Calu3 (cell line): ENCODE results near the gene NECTIN4. TPM values are rescaled to one million over a fixed set of nuclear protein-coding genes. Genes with fewer than 3 reads are reported as not detected.

Experiments
- BruUV-seq: library from RNA; stranded (reverse); fragments of 400-500 nt; replicated peaks from 2 replicates; lab custom pipeline; 2021; lab: Mats Ljungman, UMichigan
- CTCF ChIA-PET: fragments of 300-600 bp; sonication (Branson Sonifier 250); formaldehyde crosslinking; loops from one replicate; lab custom pipeline; 2022; ENCODE audit warnings: antibody characterized with exemption; lab: Charles Lee
- DNase-seq: peaks from one replicate; pipeline ENCODE4 v3.0.0; 2022
- H3K27ac Mint-ChIP-seq: one replicate; pipeline ENCODE4 v1.8.0; 2022; ENCODE audit warnings: mixed read lengths; ENCODE audit not compliant: unreplicated experiment
- H3K27me3 Mint-ChIP-seq: one replicate; pipeline ENCODE4 v1.8.0; 2022; ENCODE audit warnings: mixed read lengths; ENCODE audit not compliant: unreplicated experiment
- H3K36me3 Mint-ChIP-seq: one replicate; pipeline ENCODE4 v1.8.0; 2022; ENCODE audit warnings: mild to moderate bottlenecking, moderate library complexity, mixed read lengths; ENCODE audit not compliant: insufficient read depth, unreplicated experiment
- H3K4me1 Mint-ChIP-seq: one replicate; pipeline ENCODE4 v1.8.0; 2022; ENCODE audit warnings: mild to moderate bottlenecking, low read depth, mixed read lengths; ENCODE audit not compliant: unreplicated experiment
- H3K4me3 Mint-ChIP-seq: one replicate; pipeline ENCODE4 v1.8.0; 2022; ENCODE audit warnings: mild to moderate bottlenecking, low read depth, moderate library complexity, mixed read lengths; ENCODE audit not compliant: unreplicated experiment
- H3K9me3 Mint-ChIP-seq: one replicate; pipeline ENCODE4 v1.8.0; 2022; ENCODE audit warnings: low read depth, mixed read lengths; ENCODE audit not compliant: unreplicated experiment
- CTCF ChIP-seq: fragments of 200-600 bp; IDR thresholded peaks from one replicate; pipeline ENCODE4 v1.8.0; 2022; ENCODE audit warnings: antibody characterized with exemption; ENCODE audit not compliant: unreplicated experiment
- intact Hi-C: fragments of 100-400 bp; cut with micrococcal nuclease; formaldehyde crosslinking; loops from one replicate; pipeline ENCODE4 v1.10.0; 2022; ENCODE audit not compliant: unreplicated experiment
- total RNA-seq: library from RNA; stranded (reverse); gene quantifications from 2 replicates; pipeline ENCODE4 v1.2.3, GENCODE V29; 2022

NECTIN4 gene
- total RNA-seq, 1 experiment from 2014 or later: 24.9 TPM

DNA sequence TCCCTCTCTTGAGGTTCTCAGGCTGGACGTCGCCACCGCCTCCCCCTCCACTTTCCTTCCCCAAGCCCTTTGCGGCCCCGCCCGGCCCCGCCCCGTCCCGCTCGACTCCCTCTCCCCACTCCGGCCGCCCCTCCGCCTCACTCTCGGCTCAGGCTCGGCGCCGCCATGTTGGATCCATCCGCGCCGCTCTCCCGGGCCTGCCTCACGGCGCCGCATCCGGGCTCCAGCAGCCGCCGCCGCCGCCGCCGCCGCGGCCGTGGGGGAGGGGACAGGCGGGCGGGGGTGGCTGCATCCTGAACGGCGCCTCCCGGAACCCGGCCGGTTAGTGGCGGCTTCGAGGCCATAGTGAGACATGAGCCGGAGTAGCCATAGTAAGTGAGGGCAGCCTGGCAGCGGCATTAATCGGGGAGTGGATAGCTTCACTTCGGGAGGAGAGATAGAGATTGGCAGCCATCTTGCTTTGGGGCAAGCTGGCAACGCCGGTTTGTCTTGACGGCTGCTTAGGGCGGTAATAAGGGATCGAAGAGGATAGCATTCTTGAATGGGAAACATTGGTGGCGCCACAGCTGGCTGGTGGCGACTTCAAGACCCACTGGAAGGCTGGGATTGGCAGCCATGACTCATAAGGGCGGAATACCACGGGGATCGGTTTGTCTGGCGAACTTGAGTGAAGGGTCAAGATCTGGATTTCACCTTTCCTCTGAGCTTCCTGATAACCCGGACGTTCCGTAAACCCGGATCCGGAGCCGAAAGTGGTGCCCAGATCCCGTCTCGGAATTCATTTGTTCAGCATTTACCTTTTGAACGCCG is 43.3 kb upstream of the NECTIN4 start, which contains the start of gene DEDD:
DEDD (minus strand) TSS at position 258 of the 810 bp plus-strand sequence. CDS start 8,205 bp downstream, outside the sequence.
- H3K9me3 Mint-ChIP-seq: no peaks in the 10 kb centered on the region
- peaks cover 13% of the 10 kb centered on the region for H3K36me3 Mint-ChIP-seq
- peaks cover 25% of the 10 kb centered on the region for H3K4me1 Mint-ChIP-seq
- intact Hi-C loops: loop anchor here (1.0 to 10.0 kb wide), 3 partner anchors 14 to 408 kb away; partner anchors contain the start of genes NIT1 and PFDN2
- BruUV-seq: no TSS peak
- no peak for TF ChIP-seq CTCF
- CTCF ChIA-PET: interaction anchor here (0.5 to 1.7 kb wide), 13 partner anchors 9 to 174 kb away, joined by 3 to 10 read pairs (median 4); partner anchors contain the start of genes F11R, NIT1, PFDN2 and PPOX
- peak; percentile 94 for DNase-seq
- no peak within 1 kb of the TSS for H3K27ac Mint-ChIP-seq
- no peaks in the 10 kb centered on the region for H3K27me3 Mint-ChIP-seq
- H3K4me3 Mint-ChIP-seq: no peak within 1 kb of the TSS

DNA sequence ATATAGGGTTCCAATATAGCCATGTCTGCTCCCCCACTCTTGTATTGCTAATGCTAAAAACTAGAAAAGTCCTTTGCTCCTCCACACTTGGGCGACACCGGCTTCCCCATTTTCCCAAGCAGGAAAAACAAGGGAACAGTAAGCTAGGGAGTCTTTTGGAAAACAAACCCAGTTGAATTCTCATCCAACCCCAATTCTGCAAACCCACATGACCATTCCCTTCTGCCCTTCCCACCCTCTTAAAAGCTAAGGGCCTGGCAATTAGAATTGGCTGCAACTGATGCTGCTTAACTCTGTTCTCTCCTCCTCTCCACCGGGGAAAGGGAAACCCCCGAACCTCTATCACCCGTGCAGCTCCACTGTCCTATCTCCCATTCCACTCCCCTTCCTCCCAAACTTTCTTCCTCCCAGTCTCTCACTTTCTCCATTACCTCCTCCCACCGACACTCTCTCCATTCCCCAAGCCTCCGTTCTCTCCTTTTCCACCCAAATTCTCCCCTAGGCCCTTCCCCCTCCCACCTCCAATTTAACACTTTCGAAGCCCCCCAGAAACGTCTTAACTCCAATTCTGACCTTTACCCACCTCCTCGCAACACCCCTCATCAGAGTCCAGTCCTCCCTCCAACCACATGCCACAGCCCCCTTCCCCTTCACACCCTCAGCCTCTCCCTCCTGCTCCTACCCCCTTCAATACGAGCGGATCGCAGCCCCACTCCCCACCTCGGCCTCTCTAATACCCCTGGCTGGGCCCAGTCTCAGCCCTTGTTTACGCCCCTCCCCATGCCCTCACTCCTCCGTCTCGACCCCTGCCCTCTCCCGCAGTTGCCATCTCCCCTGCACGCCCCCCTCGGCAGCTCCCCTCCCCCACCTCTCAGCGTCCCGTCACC is 42.4 kb upstream of the NECTIN4 start:
- no peak overlapping the region for H3K4me3 Mint-ChIP-seq

DNA sequence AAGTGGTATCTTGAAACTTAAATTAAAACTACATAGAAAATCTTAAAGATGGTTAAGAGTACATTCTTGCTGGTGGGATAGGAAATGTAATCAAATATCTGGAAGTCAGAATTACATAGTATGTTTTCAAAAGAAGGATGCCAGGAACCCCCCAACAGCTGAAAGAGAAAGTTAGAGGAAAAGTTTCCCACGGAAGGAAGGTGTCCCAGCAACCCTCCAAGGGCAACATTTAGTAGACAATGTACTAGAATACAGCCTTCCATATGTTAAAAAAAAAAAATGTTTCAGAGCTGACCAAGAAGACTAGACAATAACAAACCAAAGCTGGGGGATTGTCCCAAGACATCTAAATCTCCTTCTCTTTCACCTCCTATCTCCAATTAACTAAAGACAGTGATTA is 40.9 kb upstream of the NECTIN4 start:
- Mint-ChIP-seq H3K36me3 (peaks cover 35% of the 10 kb centered on the region), H3K4me3 (no peak overlapping the region), H3K27ac (no peak overlapping the region), H3K4me1 (peaks cover 16% of the 10 kb centered on the region), H3K9me3 (no peaks in the 10 kb centered on the region), H3K27me3 (no peaks in the 10 kb centered on the region)
- BruUV-seq: no TSS peak
- no peak for TF ChIP-seq CTCF
- no peak for DNase-seq
- CTCF ChIA-PET: no interaction called here
- intact Hi-C loops: loop anchor here (10.0 kb wide), 1 partner anchor 405 kb away; no protein-coding TSS in a partner anchor

More for the DNA sequence above, 42.4 kb upstream of the NECTIN4 start:
- Mint-ChIP-seq H3K27me3 (no peaks in the 10 kb centered on the region), H3K9me3 (no peaks in the 10 kb centered on the region), H3K27ac (no peak overlapping the region), H3K4me1 (peaks cover 20% of the 10 kb centered on the region), H3K36me3 (peaks cover 20% of the 10 kb centered on the region)
- intact Hi-C loops: loop anchor here (2.0 to 10.0 kb wide), 2 partner anchors 13 to 407 kb away; partner anchors contain the start of genes NIT1 and PFDN2
- TF ChIP-seq CTCF: no peak
- no TSS peak for BruUV-seq
- DNase-seq: no peak
- CTCF ChIA-PET: interaction anchor here (0.6 to 1.7 kb wide), 10 partner anchors 14 to 254 kb away, joined by 3 to 8 read pairs (median 4); partner anchors contain the start of genes NIT1, PFDN2 and PPOX
